ENCODE results near the gene PRKCH.
"Not testable (repeated sequence)": the region's sequence is repeated elsewhere in the genome, so short reads cannot be mapped to it uniquely, and the experiment has no call there.

Gene PRKCH

DNA sequence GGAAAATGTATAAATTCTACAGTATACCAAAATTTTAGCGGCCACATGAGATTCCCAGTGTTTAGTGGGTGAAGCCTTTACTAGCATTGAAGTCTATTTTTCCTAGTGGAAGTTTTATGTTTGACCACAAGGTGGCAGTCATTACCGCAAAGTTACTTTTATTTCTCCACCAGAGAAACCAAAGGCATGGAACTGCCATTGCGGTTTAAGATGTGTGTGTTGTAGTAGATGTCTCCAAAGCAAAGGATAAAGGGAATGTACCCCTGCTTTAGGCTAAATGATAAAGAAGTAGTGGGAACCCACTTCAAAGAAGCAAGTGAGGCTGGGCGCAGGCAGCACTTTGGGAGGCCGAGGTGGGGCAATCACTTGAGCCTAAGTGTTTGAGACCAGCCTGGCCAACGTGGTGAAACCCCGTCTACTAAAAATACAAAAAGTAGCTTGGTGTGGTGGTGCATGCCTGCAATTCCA is 140.5 kb downstream of the PRKCH start:
- DNase-seq: no peak

DNA sequence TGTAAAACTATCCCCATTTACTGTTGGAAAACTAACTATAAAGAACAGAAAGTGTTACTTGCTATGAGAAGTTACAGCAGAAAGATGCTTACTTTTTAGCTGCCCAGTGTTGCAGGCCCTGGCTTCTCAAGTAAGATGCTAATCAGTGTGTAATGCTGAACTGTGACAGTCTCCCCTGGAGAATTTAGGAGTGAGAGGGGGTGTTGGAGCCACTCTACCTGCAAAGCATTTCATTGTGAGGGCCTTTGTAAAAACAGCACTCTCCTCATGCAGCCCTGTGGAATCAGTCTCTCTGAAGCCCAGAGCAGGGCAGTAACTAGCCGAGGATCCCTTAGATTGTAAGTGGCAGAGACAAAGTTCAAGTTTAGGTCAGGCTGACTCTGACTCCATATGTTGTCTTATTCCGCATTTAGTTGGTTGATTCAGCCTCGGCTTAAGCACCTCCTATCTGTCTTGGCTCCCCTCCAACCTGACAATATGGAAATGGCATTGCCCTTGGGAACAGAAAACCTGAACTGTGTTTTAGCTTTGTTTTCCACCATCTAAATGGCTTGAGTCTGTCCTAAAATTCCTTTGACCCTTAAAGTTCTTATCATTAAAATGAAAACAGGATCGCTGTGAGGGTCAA is 141.3 kb downstream of the PRKCH start:
- DNase-seq: no peak

DNA sequence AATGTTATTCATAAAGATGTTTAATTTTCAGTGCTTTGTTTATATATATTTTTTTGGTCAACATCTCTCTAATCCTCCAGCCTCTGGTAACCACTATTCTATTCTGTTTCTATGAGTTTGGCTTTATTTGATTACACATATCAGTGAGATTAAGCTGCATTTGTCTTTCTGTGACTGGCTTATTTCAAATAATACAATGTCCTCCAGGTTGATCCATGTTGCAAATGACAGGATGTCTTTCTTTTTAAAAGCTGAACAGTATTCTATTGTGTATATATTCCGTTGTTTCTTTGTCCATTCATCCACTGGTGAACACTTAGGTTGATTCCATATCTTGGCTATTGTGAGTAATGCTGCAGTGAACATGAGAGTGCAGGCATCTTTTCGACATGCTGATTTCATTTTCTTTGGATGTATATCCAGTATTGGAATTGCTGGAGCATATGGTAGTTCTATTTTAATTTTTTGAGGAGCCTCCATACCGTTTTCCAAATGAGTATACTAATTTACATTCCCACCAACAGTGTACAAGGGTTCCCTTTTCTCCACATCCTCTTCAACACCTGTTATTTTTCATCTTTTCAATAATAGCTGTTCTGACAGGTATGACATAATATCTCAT is 142.4 kb downstream of the PRKCH start:
- no peak for DNase-seq

DNA sequence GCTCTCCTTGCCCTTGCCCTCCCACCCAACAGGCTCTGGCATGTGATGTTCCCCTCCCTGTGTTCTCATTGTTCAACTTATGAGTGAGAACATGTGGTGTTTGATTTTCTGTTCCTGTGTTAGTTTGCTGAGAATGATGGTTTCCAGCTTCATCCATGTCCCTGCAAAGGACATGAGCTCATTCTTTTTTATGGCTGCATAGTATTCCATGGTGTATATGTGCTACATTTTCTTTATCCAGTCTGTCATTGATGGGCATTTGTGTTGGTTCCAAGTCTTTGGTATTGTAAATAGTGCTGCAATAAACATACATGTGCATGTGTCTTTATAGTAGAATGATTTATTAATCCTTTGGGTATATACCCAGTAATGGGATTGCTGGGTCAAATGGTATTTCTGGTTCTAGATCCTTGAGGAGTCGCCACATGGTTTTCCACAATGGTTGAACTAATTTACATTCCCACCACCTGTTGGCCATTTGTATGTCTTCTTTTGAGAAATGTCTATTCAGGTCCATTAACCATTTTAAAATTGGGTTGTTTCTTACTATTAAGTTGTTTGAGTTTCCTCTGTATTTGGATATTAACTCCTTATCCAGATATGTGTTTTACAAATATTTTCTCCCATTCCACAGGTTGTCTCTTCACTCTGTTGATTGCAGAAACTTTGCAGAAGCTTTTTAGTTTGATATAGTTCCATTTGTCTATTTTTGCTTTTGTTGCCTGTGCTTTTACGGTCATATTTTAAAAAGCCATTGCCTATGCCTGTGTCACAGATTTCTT is 143.4 kb downstream of the PRKCH start:
- DNase-seq: not testable (repeated sequence)

DNA sequence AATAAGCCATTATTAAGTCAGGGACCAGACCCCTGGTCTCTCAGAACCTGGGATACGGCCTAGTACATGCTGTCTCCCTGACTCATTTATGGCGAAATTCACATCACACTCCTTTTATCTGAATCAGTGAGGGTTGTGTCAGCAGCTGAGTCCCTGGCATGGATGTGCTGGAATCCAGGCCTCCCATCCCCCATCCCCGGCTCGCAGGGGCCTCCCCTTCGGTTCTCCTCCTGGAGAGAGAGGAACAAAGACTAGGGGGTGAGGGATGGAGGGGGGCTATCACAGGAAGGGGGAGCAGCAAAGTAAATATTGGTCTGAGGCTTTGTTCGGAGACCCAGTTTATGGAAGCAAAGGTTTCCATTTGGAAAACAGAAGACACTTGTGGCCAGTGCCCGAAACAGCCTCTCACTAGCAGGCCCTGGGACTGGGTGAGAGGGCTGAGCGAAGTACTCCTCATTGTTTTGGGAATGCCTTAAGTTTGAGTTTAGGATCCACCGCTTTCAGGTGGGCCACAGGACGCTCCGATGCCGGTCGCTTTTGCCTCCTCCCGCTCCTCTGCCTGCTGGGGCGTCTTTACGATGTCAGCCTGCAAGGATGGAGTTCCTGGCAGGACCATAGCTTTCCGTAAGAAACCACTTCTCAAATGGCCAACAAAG is 145.0 kb downstream of the PRKCH start:
- no peak for DNase-seq

DNA sequence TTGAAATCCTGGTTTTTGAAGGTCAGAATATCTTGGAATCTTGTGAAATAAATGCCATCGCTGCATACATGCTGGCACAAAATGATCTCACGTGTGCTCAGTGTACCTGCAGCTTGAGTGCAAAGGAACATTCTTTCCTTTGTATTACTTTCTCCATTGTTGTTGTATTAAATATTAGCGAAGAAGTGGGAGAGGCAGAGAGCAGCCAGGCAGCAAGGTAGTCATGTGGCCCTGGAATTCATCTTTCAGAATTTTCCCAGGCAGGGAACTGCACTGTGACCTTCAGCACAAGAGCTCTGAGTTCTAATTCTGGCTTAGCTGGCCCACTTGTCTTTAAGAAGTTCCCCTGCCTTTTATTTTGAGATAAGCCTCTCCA is 145.5 kb downstream of the PRKCH start:
- DNase-seq: no peak

DNA sequence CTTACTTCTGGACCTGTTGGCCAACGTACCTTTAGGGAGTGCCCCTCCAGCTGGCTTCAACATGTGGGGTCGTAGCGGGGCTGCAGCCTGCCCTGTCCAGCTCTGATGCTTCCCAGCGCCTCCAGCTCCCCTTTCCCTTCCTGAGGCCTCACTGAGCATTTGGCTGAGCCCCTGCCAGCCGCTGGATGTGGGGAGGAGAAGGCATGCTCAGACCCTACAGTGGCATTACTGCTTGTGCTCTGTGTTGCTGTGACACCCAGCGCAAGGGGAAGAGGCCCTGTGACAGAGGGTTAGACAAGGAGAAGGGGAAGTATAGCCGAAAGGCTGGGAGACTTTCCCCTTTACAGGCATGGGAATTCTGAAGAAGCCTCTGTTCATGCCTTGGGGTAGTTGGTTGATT is 145.9 kb downstream of the PRKCH start:
- DNase-seq: no peak

DNA sequence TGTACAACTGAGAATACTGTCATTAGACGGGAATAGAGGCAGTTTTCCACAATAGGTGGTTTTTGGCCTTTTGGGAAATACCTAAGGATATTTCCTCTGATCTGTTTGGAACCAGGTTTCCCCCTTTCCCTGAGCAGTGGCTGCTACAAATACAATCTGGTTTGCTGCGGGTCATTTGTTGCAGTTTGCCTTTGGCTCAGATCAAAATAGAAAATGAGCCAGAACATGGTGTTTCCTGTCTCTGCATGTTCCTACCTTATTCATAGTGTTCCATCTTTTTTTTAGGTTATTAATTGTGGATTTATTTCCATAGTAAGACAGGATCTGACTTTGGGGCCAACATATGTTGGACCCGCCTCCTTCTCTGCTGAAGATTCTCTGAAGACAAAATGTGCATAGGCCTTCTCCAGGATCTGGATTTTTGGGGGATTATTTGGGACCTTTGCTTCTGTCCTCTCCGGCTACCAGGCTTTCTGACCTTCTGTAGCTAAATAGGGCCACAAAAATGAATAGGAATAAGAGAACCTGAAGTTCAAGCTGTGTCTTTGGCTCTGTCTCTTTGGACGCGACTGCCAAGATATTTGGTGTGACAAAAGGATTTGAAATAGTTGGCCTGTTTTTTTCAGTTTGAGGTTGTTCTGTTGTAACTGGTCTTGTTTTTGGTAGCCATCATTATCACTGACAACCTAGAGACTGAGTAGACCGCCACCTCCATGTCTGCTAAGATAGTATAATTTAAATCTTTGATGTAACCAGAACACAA is 146.9 kb downstream of the PRKCH start:
- DNase-seq: no peak

DNA sequence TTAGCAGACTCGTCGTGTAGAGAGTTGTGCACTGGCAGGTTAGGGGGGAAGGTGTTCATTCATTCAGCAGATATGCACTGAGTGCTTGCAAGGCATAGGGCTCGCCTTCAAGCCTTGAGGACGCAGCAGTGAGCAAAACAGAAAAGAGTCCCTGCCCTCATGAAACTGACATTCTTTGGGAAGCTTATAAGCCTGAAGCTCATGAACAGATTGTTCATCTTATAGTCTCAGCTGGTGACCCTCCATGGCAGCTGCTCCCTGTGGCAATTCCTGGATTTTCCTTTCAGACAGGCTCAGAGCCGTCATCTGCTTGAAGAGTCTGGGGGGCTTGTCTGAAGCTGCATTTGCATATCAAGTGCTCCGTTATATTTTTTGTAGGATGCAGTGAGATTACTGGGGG is 148.4 kb downstream of the PRKCH start:
- no peak for DNase-seq

GRCh38 chr14:61470261-61470960 is 149.0 kb downstream of the PRKCH start:
- DNase-seq: peak; percentile 31

DNA sequence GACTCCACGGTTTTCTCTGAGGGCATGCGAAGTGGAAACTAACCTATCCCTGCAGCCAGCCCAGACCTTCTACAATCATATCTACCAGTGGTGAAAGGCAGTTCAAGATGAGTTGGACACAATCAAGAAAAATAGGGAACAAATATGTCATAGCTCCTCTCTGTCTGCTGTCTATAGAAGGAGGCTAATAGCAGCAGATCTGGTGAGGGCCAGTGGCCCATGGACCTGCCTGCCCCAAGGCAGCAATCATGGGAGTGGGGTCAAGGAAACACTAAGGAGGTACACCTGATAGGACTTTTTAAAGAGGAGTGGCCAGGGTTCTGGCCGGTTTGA is 149.5 kb downstream of the PRKCH start:
- DNase-seq: no peak

GRCh38 chr14:61471297-61472005 is 150.1 kb downstream of the PRKCH start:
- DNase-seq: no peak

DNA sequence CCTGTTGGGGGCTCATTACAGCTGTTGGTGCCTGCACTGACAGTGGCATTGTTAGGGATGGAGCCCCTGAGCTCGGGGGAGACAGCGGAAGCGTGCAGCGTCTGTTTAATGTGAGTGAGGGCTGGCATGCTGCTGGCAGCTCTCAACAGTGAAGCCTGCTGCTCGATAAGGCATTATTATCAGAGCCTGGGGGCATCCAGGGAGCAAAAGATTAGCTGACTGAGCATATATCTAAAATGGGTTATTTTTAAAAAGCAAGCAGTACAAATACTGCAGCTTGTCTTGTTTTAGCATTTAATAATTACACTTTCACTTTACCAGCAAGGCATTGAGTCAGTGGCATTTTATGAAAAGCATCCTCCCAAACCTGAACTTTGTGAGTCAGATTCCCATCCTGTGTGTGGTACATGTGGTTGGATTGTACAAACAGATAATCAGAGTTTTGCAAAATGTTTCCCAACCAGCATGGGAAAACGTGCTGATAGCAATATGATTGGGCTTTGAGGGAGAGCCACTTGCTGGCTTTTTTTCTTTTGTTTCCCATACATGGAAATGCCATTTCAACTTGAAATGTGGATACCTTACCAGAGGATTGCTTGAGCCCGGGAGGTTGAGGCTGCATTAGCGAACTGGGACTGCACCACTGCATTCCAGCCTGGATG is 150.8 kb downstream of the PRKCH start:
- no peak for DNase-seq

DNA sequence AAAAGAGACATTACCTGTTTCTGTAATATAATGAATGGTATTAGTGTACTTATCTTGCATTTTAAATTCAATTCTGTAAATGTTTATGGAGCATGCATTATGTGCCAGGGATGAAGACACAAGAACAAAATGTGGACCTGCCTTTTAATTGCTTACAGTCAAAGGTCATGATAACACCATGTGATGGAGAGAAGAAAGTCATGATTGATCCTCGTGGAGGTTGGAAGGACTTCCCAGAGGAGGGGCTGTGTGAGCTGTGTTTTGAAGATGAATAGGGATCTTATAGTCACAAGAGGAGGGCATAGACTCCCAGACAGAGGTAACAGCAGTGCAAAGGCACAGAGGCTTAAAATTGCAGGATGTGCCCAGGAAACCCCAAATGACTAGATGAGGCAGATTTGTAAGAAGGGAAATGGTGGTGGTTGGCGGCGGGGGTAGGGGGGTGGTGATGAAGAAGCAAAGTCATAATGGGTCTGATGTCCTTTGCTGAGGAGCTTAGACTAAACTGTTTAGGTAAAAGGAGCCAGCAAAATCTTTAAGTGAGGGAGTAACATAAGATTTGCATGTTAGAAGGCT is 151.5 kb downstream of the PRKCH start:
- no peak for DNase-seq

DNA sequence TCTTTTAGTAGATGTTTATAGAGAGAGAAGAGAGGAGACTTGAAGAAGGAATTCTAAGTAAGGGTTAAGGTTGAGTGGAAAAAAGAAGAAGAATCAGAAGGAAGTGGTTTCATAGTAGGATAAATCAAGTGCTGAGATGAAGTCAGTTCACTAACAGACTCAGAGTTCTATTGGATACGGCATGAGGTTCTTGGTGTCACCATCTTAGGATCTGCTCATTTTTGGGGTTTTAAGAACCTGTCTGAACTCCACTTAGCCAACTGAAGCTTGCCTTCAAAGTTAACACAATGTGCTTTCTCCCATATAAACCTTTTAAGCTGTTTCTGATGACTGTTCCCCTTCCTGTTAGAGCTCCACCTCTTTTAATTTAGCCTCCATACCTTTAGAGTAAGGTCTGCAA is 152.6 kb downstream of the PRKCH start:
- no peak for DNase-seq

- no peak for DNase-seq
Observed at GRCh38 chr14:61474701-61475100, 153.3 kb downstream of the PRKCH start.

- DNase-seq: no peak
Observed at GRCh38 chr14:61475316-61475715, 153.9 kb downstream of the PRKCH start.

- DNase-seq: no peak
Observed at GRCh38 chr14:61476105-61476753, 154.8 kb downstream of the PRKCH start.

GRCh38 chr14:61476754-61477410 is 155.5 kb downstream of the PRKCH start:
- DNase-seq: no peak

Measured in NCI-H446 treated with DMSO at 0.1 percent for 48 hours (cell line).